Mucosa of descending colon (tissue), 3 donors: ENCODE measurements around the gene RP2. TPM values are rescaled to one million over a fixed set of nuclear protein-coding genes. Genes with fewer than 3 reads are reported as not detected.

Source experiments
- ATAC-seq: fragments of 200-7000 bp; cut with Tn5 transposase; one replicate; pipeline ENCODE4 v1.9.1; 2020; ENCODE audit warnings: mild to moderate bottlenecking, moderate library complexity
- DNase-seq, 3 donors: peaks; one replicate each; pipeline ENCODE4 v3.0.0-alpha.2; 2020
- H3K36me3 ChIP-seq: fragments of 200-600 bp; one replicate; pipeline ENCODE4 v1.8.0; 2021; ENCODE audit warnings: low read depth, mild to moderate bottlenecking
- H3K4me1 ChIP-seq: fragments of 200-600 bp; one replicate; pipeline ENCODE4 v1.8.0; 2021; ENCODE audit warnings: low read depth, mild to moderate bottlenecking
- H3K4me3 ChIP-seq: fragments of 200-600 bp; one replicate; pipeline ENCODE4 v1.8.0; 2021; ENCODE audit warnings: mild to moderate bottlenecking
- H3K9me3 ChIP-seq: fragments of 200-600 bp; one replicate; pipeline ENCODE4 v1.8.0; 2021; ENCODE audit warnings: mild to moderate bottlenecking
- intact Hi-C, 2 donors: fragments of 100-400 bp; cut with DNase I in 1 of 2; cut with micrococcal nuclease in 1 of 2; formaldehyde crosslinking; loops; one replicate each; pipeline versions ENCODE4 v1.11.0 to v1.11.1; 2022; cut with DNase I, micrococcal nuclease
- total RNA-seq, 3 donors: library from RNA; stranded (reverse); fragmentation: NEBNext Ultra II Directional in 2 of 3; extraction: Animal tissue kit (Norgen Biotek cat#: 25700) in 2 of 3; gene quantifications; one replicate each; pipeline versions ENCODE4 v1.2.1 to v1.2.4, GENCODE V29; 2021 to 2023
- TF ChIP-seq, protein P1 (sequence below): fragments of 200-600 bp; IDR thresholded peaks from one replicate; pipeline ENCODE4 v1.8.0; 2022; ENCODE audit warnings: antibody characterized with exemption, mild to moderate bottlenecking
- donor health status: DM: no; HTN: no; CAD: no; lungs with moderate emphysema.
- donor health status: DM: no; HTN: no; CAD: no.
- donor health status: DM: no; HTN: yes; CAD: no.

Gene RP2
- total RNA-seq, 3 donors from 2014 or later, result 12.1 to 16.9 (median 13.8) TPM

GRCh38 chrX:46850771-46851170, 13.9 kb downstream of the RP2 start:
- ATAC-seq (no peak), DNase-seq (no peak)
- TF ChIP-seq, protein P1, sequence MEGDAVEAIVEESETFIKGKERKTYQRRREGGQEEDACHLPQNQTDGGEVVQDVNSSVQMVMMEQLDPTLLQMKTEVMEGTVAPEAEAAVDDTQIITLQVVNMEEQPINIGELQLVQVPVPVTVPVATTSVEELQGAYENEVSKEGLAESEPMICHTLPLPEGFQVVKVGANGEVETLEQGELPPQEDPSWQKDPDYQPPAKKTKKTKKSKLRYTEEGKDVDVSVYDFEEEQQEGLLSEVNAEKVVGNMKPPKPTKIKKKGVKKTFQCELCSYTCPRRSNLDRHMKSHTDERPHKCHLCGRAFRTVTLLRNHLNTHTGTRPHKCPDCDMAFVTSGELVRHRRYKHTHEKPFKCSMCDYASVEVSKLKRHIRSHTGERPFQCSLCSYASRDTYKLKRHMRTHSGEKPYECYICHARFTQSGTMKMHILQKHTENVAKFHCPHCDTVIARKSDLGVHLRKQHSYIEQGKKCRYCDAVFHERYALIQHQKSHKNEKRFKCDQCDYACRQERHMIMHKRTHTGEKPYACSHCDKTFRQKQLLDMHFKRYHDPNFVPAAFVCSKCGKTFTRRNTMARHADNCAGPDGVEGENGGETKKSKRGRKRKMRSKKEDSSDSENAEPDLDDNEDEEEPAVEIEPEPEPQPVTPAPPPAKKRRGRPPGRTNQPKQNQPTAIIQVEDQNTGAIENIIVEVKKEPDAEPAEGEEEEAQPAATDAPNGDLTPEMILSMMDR, result no peak
- H3K4me3 ChIP-seq, result no peak overlapping the region
- no peaks in the 10 kb centered on the region for H3K36me3 ChIP-seq
- H3K4me1 ChIP-seq, result no peaks in the 10 kb centered on the region
- intact Hi-C loops, result no loop called here
- no peaks in the 10 kb centered on the region for H3K9me3 ChIP-seq

DNA sequence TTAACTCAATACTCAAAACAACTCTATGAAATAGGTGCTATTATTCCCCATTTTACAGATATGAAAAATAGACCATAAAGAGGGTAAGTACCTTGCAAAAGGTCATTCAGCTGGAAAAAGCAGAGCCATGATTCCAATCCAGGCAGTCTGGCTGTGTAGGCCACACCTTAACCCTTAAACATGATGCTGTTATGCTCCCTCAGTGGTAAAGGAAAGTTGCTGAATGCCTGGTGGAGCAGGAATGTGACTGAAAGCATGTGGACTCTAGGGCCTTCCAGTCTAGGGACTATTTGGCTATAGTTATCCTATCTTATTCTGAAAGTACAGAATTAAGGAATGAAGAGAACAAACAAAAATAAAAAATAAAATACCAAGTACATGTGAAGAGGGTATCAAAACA, 19.6 kb downstream of the RP2 start:
- ATAC-seq (no peak), DNase-seq (no peak)
- Histone ChIP-seq H3K9me3 (no peaks in the 10 kb centered on the region), H3K4me3 (no peak overlapping the region), H3K4me1 (no peaks in the 10 kb centered on the region), H3K36me3 (no peaks in the 10 kb centered on the region)
- TF ChIP-seq, protein P1, result no peak
- intact Hi-C loops, result no loop called here

GRCh38 chrX:46860557-46860956, 23.7 kb downstream of the RP2 start:
- TF ChIP-seq, protein P1, result no peak
- no peak for ATAC-seq
- H3K4me3 ChIP-seq, result no peak overlapping the region
- H3K4me1 ChIP-seq, result no peaks in the 10 kb centered on the region
- DNase-seq, result no peak
- intact Hi-C loops, result no loop called here
- H3K36me3 ChIP-seq, result no peaks in the 10 kb centered on the region
- H3K9me3 ChIP-seq, result no peaks in the 10 kb centered on the region

DNA sequence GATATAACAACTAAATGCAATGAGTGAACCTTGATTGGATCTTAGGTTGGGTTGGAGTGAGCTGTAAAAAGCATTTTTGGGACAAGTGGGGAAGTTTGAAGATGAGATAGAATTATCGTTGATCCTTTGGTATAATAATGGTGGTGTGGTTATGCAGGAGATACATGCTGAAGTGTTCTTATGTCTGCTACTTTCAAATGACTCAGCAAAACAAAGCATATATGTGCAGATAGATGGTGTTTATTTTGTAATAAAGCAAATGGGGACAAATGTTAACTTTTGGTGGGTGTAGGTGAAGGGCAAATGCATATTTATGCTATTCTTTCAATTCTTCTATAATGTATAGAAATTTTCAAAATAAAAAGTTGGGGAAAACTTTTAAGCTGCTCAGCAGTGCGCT, 26.2 kb downstream of the RP2 start:
- DNase-seq, result no peak
- Histone ChIP-seq H3K9me3 (no peaks in the 10 kb centered on the region), H3K4me3 (no peak overlapping the region), H3K36me3 (no peaks in the 10 kb centered on the region), H3K4me1 (no peaks in the 10 kb centered on the region)
- intact Hi-C loops, result no loop called here
- TF ChIP-seq, protein P1, result no peak
- ATAC-seq, result no peak

- ATAC-seq (no peak), DNase-seq (no peak)
- Histone ChIP-seq H3K4me1 (no peaks in the 10 kb centered on the region), H3K9me3 (no peaks in the 10 kb centered on the region), H3K36me3 (no peaks in the 10 kb centered on the region), H3K4me3 (no peak overlapping the region)
- TF ChIP-seq, protein P1, result no peak
- intact Hi-C loops, result no loop called here
Measured at GRCh38 chrX:46864606-46865005, 27.8 kb downstream of the RP2 start.

GRCh38 chrX:46865281-46865680, 28.4 kb downstream of the RP2 start:
- intact Hi-C loops, result no loop called here
- ATAC-seq, result no peak
- no peaks in the 10 kb centered on the region for H3K4me1 ChIP-seq

More at GRCh38 chrX:46865281-46865680, 28.4 kb downstream of the RP2 start:
- Histone ChIP-seq H3K4me3 (no peak overlapping the region), H3K9me3 (no peaks in the 10 kb centered on the region), H3K36me3 (no peaks in the 10 kb centered on the region)
- DNase-seq, result no peak
- TF ChIP-seq, protein P1, result no peak
